HG03469 (cell line): ENCODE data around the gene CCDC187.

Source experiments
- ATAC-seq: cut with Tn5 transposase; IDR thresholded peaks from one replicate; pipeline ENCODE4 v1.9.1; 2021; ENCODE audit warnings: mild to moderate bottlenecking, moderate library complexity, moderate number of reproducible peaks; ENCODE audit not compliant: unreplicated experiment

CCDC187 gene

DNA sequence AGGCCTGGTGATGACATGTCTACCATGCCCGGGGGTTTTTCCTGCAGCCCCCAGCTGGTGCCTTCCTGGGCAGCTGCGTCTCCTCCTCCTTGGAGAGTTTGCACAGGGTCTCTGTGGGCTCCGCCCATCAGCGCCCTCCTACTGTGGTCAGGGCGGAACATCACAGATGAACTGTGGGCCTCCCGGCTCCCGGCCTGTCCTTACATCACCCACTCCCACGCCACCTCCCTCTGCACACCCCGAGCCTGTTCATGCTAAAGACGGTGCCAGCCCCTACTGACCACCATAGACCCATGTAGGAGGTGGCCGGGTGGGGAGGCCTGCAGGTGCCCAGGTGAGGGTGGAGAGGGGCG is 36.0 kb upstream of the CCDC187 start:
- ATAC-seq, result no peak

DNA sequence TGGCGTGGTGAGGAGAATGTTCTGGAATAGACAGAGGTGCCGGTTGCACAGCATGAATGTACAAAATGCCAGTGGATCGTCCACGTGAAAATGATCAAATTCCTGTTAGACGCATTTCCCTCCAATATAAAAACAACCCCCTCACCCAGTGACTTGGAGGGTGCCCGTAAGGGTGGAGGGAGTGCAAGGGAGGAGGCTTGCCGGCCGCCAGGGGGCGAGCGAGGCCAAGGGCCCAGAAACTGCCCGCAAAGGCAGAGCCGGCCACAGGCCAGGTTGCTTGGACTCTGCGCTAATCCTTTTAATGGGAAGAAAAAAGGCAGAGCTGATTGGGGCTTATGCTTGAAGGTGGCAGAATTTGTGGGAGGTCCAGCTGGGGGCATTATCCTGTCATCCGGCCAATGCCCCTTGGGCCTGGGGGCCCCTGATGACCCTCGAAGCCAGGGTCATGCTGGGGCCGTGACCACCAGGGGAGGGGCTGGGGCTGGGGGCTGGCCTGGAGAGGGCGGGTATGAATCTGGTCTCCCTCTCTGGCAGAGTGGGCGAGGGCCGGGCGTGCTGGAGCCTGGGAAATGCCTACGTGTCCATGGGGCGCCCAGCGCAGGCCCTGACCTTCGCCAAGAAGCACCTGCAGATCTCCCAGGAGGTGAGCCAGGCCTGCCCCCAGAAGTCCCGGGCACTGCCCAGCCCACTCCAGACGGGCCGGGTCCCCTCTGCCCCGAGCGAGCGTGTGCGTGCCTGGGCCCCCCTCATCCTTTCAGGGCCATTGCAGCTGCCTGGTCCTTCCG is 35.5 kb upstream of the CCDC187 start:
- ATAC-seq, result no peak

DNA sequence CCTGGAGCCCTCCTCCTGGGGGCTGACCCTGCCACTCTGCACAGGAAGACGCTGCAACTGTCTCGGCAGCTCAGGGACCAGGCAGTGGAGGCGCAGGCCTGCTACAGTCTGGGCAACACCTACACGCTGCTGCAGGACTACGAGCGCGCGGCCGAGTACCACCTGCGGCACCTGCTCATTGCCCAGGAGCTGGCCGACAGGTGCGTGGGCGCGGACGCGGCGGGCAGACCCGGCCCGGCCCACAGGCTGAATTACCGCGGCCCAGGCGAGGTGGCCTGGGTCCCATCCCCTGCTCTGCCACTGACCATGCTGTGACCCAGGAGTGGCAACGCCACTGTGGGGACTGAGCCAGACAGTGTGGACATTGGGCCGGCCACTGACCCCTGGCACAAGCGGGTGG is 34.6 kb upstream of the CCDC187 start:
- no peak for ATAC-seq

DNA sequence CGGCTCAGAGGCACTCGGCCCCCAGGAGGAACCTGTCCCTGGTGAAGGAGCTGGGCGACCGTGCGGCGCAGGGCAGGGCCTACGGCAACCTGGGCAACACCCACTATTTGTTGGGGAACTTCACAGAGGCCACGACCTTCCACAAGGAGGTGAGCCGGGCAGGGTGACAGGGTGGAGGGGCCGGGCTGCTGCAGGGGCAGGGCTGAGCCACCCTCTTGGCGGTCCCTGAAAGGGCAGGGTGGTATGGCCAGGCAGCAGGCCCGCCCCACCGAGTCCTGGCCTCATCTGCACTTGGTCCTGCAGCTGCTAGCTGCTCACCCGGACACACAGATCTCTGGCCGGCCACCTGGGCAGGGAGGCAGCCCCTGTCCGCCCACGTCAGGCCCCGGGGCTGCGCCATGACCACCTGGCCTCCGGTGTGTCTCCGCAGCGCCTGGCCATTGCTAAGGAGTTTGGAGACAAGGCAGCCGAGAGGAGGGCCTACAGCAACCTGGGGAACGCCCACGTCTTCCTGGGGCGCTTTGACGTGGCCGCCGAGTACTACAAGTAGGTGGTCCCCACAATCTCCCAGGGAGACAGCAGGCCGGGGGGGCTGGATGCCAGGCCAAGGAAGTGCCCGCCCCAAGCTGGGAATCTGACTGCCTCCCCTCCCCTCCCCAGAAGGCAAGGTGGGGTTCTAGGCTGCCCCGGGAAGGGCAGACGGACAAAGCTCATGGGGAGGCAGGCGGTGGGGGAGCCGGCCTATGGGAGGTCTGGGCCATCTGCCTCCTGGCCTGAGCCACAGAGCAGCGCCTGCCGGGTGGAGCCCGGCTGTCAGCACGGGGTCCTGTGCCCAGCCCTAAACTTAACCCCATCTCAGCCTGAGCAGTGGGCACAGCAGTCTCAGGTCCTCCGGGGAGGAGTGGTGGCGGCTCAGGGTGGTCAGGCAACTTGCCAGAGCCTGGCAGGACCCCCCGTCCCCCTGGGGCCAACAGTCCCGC is 33.8 kb upstream of the CCDC187 start:
- ATAC-seq, result no peak

DNA sequence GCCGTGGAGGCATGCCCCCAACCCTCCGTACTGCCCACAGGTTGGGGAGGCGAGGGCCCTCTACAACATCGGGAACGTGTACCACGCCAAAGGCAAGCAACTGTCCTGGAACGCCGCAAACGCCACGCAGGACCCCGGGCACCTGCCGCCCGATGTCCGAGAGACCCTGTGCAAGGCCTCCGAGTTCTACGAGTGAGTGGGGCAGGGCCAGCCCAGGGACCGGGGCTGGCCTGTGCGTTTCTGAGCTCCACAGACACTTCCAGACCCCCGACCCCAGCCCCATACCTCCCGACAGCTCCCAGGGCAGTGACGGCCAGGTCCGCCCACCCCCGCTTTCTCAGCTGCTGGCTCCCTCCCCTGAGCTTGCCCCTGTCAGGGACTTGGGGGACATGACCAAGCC is 33.0 kb upstream of the CCDC187 start:
- no peak for ATAC-seq

DNA sequence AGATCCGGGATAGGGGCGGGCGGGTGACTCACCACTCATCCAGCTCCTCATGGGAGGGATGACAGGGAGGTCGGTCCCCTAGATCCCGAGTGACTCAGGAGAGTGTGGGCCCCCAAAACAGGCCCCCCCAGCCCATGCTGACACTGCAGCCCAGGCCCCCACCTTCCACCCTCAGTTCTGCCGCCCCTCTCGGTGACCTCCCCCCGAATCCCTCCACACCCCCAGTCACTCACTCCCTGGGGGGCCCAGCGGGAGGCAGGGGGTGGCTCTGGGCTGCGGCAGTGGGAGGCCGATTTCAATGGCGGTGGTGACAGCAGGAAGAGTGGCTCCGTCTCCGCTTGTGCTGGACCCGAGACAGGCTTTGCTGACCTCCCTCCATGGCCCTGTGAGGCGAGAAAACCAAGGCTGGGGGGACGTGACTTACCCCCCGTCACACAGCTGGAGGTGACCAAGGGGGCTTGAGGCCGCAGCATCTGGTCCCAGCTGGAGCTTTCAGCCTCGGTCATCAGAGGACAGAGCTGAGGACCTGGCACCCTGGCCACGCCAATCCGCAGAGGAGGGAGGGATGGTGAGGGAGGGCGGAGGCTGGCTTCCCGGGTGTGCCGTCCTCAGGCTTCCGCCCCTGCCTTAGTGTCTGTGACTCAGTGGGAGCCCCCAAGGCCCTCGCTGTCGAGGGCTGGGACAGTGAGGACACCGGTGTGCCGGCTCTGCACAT is 32.4 kb upstream of the CCDC187 start:
- ATAC-seq, result no peak

DNA sequence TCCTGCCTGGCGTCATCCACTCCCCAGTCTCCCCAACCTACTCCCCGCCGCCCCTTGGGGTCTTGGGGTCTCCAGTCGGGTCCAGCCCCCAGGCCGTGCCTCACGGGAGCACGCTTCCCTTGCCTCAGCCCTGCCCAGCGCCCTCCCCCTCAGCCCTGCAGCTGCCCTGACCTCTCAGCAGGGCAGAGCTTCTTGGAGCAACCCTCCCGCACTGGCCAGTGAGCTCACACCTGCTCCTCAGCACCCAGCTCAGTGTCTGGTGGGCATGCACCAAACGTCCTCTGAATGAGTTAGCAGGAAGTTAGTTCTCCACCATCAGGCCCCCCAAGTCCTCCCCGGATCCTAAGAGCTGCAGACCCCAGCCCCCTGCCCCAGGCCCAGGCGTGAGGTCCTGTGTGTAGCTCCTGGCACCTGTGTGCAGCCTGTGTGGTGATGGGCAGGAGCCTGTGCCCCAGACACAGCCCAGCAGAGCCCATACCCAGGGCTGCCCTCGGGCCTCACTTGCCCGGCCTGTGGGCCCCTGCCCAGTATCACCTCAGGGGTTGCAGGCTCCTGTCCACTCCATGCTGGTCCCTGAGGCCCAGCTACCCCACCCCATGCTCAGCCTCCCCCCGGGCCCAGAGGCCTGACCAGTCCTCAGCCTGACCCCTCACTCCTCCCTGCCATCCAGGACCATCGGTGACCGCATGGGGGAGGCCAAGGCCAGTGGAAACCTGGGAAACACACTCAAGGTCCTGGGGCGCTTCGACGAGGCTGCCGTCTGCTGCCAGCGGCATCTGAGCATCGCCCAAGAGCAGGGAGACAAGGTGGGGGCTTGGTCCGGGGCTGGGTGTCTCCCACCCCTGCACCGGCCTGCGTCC is 31.6 kb upstream of the CCDC187 start:
- ATAC-seq, result no peak

DNA sequence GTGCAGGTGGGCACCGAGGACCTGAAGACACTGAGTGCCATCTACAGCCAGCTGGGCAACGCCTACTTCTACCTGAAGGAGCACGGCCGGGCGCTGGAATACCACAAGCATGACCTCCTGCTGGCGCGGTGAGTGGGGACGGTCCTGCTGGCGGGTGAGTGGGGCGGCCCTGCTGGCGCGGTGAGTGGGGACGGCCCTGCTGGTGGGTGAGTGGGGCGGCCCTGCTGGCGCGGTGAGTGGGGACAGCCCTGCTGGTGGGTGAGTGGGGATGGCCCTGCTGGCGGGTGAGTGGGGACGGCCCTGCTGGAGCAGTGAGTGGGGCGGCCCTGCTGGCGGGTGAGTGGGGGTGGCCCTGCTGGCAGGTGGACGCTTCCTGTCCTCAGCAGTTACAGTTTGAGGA is 30.6 kb upstream of the CCDC187 start:
- no peak for ATAC-seq

DNA sequence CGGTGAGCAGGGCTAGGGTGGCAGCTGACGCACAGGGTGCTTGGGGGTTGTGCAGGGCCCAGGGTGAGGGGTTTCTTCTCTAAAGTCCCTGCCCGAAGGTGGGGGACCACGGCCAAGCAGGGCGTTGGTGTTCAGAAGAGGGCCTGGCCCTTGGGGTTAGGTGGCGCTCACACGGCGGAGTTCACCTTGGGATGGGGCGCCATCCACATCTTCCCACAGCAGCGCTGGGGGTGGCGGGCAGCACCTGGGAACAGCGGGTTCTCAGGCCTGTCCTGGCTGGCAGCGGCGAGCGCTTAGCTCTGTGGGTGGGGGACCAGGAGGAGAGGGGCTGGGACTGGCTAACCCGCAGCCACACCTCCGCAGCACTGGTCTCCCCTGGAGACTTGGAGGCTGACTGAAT is 29.6 kb upstream of the CCDC187 start:
- no peak for ATAC-seq

DNA sequence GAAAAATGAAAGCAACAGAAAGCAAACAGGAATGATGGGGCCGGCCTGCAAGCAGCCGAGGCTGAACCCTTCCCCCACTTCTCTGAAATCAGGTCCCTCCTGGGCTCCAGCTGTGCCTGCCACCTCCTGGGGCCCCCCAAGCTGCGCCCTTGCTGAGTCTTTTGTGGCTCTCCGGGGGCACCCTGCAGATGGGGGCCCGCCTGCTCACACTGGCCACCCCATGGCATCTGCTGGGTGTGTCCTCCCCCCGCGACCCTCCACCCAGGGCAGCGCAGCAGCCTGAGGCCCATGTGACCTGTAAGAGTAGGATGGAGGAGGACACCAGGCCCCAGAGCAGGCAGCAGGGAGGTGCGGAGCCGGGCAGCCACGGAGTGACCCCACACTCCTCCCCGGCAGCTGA is 29.2 kb upstream of the CCDC187 start:
- no peak for ATAC-seq

DNA sequence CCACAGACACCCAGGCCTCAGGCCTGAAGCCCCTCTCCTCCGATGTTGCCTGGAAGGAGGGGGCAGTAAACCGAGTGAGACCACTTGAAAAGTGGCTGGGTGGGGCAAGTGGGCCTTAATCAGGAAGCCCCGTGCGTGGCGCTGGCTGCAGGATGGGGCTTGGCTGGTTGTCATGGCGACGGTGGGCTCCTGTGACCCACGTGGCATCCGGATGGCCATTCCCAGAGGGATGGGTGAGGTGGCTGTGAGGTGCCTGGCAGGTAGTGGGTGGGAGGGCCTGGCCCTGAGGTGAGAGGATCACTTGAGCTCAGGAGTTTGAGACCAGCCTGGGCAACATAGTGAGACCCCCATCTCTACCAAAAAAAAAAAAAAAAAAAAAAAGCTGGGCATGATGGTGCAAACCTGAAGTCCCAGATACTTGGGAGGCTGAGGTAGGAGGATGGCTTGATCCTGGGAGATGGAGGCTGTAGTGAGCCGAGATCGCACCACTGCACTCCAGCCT is 28.6 kb upstream of the CCDC187 start:
- no peak for ATAC-seq

DNA sequence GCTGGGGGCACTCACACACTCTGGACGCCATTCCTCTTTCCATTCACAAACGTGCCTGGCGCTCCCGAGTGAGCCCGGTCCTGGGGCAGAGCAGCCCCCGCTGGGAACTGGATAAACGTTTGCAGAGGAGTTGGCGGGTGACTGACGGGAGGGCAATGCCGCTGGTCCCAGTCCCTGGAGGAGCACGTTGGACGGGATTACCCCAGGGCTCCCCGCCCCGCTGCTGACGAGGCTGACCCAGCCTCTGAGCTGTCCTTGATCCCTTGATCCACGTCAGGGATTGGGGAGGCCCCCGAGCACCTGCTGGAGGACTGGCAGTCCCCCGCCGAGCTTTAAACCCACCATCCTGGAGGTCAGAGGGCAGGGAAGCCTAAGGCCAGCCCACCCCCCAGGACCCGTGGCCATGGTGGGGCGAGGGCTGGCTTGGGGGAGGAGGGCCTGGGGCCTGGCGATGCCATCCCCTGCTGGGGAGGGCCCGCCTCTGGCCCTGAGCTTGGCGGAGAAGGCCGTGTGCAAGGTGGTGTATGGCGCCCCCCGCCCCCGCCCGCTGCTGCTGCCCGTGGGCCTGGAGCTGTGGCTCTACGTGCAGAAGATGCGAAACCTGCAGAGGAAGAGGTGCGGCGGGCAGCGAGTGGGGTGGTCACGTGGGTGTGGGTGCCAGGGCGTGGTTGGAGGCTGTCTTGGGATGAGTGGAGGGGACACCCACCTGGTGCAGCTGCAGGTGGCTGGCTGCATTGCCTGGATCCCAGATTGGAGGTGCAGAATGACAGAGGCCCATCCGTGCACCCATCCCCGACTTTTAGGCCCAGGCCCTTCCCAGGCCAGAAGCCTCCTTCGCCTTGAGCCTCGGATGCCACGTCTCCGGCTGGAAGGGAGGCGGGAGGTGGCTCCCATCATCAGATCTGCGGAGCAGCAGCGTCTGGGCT is 27.9 kb upstream of the CCDC187 start:
- no peak for ATAC-seq

DNA sequence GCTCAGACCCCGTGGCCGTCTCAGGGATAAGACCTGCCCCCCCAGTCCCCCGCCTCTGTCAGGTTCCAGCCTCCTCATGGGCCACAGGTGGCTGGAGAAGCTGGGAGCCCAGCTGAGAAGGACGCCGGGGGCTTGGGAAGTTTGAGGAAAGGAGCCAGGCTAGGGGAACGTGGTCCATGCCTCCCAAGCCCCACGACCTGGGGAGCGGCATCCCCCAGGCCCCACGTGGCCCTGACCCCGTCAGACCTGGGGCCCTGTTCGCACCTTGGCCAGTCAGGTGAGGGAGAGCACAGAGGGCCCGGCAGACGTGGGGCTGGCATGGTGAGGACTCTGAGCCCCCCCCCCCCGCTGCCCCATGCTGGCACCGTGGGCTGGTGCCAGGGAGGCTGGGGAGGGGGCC is 27.1 kb upstream of the CCDC187 start:
- no peak for ATAC-seq

DNA sequence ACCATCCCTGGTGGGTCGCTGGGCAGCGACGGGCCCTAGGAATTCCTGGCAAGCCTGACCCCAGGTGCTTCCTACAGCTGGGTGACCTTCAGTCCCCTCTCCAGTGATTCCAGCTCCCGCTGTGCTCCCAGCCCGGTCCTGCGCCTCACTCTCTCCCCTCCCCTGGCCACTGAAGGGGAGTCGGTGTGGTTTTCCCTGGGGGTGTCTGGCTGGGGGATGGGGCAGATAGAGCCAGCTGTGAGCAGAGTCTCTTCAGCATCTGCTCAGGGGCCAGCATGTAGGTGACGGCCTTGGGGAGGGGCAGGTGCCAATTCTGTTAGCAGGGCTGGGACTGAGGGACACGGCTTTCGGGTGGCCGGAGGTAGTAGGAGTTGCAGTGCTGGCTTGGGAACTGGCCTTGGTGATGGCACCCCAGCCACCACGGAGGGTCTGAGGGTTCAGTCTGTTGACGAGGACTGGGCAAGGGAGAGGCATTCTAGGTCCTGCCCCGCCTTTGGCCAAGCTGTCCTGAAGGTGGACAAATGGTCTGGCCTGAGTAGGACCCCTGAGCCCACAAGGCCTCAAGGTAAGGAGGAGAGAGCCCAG is 26.6 kb upstream of the CCDC187 start:
- no peak for ATAC-seq

DNA sequence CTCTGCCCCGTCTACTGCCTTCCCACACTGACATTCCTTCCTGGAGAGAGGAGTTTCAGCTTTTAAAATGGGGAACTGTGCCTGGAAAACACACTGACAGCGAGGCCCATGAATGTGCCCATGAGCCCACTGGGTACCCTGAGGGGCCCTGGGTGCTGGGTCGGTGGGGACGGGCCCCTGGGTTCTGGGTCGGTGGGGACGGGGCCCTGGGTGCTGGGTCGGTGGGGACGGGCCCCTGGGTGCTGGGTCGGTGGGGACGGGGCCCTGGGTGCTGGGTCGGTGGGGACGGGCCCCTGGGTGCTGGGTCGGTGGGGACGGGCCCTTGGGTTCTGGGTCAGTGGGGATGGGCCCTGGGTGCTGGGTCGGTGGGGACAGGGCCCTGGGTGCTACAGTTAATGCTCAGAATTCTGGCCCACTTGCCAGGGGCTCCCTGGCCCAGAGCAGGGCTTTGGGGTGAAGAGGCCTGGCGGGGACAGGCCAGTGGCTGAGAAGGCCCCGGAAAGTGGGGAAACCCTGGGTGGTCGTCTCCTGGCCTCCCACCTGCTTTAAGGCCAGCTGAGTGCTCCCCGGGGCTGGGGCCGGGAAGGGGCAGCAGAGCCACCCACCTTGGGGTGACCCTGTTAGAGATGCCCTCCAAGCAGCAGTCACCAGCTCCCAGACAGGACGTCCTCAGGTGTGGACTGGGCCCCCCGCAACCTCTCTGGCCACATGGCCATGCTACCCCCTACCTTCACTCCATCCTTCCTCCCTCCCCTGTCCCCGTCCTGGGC is 25.9 kb upstream of the CCDC187 start:
- ATAC-seq, result no peak

DNA sequence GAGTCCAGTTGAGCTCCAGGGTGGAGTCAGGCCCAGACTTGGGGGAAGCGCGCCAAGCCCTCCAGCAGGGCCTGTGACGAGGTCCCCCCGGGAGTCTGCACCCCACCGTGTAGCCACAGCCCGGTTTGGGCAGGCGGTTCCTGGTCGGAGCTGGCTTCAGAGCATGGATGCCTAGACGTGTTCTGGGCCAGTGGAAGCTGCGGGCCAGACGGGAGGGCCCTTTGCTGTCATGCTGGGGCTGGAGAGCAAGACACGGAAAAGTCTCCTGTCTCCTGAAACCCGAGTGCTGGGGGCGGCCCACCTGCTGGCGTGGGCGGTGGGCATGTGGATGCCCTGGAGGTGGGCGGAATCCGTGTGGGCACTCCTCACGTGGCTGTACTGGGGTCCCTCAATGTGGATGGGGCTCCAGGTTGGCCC is 25.3 kb upstream of the CCDC187 start:
- no peak for ATAC-seq

DNA sequence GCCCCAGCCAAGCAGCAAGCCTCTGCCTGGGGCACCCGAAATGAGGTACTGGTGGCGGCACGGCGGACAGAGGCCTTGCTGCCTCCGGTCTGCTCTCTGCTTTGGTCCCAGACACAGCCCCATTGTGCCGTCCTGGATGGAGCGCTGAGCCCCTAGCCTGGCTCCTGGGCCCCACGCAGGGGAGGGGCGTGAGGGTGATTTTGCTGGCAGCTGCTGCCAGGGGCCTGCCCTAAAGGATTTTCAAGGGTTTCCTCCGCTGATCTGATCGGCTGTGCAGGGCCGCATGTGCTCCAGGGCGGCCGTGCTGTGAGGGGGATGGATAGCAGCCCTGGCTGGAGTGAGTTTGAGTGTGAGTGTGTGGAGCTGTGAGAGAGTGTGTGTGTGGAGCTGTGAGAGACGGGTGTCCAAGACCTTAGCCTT is 24.7 kb upstream of the CCDC187 start:
- no peak for ATAC-seq

DNA sequence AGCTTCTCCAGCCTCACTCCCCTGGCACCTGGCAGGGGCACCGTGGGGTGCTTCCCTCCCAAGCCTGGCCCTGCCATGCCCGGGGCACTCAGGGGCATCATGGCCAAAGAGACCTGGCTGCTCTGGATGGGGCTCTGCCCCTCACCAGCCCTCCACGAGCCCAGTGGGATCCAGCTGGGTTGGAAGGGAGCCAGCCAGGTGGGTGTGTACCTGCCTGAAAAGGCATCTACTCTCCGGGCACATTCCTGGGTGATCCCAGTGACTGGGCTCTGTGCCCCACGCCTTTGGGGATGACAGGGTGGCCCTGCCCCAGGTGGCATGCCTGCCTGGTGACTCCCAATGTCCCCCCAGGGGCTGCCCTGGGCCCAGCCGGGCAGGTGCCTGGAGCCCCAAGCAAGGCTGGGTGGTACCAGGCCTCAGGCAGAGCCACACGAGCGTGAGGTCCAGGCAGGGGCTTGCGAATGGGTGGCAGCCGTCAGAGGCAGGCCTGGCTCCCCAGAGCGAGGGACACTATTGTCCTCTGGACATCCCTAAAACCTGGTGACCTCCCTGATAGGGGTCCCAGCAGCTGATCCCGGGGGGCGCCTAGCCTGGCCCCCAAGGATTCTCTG is 24.2 kb upstream of the CCDC187 start:
- ATAC-seq, result no peak
